Fibroblast of mammary gland (primary cell): ENCODE measurements around the gene MAST2.
"Not testable (repeated sequence)": the region's sequence is repeated elsewhere in the genome, so short reads cannot be mapped to it uniquely, and the experiment has no call there.

Experiments
- DNase-seq: peaks from one replicate; pipeline ENCODE4 v3.0.0-alpha.2; 2010; ENCODE audit warnings: low read depth
- H3K4me3 ChIP-seq: 2 replicates; pipeline ENCODE4 v1.5.1; 2011; ENCODE audit warnings: low read depth, mild to moderate bottlenecking, low read length, moderate library complexity; ENCODE audit not compliant: control insufficient read depth
- TF ChIP-seq, protein P1 (sequence below): conservative IDR thresholded peaks from 2 replicates; pipeline ENCODE4 v1.5.1; 2011; ENCODE audit warnings: low read depth, low read length, inconsistent platforms; ENCODE audit not compliant: control insufficient read depth, insufficient read depth

MAST2 gene

DNA sequence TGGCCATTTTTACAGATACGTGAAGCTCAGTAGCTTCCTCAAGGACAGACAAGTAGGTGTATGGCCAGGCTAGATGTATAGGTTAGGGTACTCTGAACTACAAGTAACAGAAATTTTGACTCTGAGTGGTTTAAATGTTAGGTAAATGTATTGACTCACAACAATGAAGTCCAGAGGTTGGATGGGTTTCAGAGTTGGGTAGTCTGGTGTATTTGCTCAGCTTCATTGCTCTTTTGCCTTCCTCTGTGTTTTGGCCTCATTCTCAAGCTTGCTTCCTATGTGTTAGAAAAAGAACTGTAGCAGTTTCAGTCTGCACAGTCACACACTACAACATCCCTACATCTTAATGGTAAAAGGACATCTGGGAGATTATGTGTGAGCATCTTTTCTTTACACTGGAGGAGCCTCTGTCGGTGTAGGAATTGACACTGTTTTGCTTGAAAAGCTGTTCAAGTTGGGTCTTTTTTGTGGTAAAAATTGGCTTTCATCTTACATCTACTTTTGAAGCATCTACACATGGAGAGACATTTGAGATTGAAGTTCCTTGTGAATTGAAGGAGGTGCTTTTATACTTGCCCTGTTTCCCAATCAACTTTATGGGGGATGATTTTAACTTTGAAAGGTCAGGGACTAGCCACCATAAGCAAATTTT lies 64.4 kb downstream of the MAST2 start:
- H3K4me3 ChIP-seq: no peak overlapping the region
- TF ChIP-seq, protein P1, sequence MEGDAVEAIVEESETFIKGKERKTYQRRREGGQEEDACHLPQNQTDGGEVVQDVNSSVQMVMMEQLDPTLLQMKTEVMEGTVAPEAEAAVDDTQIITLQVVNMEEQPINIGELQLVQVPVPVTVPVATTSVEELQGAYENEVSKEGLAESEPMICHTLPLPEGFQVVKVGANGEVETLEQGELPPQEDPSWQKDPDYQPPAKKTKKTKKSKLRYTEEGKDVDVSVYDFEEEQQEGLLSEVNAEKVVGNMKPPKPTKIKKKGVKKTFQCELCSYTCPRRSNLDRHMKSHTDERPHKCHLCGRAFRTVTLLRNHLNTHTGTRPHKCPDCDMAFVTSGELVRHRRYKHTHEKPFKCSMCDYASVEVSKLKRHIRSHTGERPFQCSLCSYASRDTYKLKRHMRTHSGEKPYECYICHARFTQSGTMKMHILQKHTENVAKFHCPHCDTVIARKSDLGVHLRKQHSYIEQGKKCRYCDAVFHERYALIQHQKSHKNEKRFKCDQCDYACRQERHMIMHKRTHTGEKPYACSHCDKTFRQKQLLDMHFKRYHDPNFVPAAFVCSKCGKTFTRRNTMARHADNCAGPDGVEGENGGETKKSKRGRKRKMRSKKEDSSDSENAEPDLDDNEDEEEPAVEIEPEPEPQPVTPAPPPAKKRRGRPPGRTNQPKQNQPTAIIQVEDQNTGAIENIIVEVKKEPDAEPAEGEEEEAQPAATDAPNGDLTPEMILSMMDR: no peak
- DNase-seq: no peak

DNA sequence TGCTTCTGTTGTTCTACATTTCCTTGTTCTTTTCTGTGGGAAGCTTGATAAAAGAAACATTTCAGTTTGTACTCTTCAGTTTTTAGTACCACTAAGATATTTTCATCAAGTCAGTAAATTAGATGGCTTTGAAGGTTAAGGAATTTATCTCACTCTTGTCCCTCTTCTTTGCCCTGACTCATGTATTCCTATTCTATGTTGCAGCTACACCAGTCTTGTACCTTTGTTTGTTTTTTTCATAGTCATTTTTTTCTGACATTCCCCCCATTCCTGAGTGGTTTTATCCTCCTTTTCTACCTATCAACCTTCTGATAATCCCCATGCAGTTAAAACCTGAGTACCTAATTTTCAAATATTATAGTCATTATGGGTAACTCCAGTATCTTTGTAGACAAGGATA lies 65.4 kb downstream of the MAST2 start:
- no peak for DNase-seq
- TF ChIP-seq, protein P1: no peak
- H3K4me3 ChIP-seq: no peak overlapping the region

DNA sequence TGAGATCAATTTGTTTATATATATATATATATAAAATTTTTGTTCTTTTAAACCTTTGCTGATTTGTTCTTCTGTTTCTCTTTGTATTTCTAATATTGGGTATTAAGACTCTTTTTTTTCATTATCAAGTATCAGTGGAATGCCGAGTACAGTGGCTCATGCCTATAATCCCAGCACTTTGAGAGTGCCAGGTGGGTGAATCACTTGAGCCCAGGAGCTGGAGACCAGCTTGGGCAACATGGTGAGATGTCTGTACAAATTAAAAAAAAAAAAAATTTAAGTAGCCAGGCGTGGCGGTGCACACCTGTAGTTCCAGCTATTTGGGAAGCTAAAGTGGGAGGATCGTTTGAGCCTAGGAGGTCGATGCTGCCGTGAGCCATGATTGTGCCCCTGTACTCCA lies 67.1 kb downstream of the MAST2 start:
- DNase-seq: no peak
- no peak overlapping the region for H3K4me3 ChIP-seq
- TF ChIP-seq, protein P1: no peak

DNA sequence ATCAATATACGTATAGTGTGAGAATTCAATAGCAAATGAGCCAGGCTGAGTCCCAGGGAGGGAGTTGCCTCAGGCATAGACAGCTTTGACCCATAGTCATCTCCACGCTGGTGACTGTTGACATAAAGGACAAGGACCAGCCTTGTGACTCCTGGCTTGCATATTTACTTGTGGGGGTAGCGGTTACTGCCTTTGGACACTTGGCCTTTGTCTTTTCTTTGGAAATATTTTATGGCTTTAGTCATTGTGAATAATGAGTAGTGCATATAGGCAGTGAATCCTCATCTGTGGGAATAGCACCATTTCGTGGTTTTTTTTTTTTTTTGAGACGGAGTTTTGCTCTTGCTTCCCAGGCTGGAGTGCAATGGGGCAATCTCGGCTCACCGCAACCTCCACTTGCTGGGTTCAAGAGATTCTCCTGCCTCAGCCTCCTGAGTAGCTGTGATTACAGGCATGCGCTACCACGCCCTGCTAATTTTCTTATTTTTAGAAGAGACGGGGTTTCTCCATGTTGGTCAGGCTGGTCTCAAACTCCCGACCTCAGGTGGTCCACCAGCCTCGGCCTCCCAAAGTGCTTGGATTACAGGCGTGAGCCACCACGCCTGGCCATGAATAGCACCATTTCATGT lies 68.9 kb downstream of the MAST2 start:
- DNase-seq: peak; percentile 71
- not testable (repeated sequence) for H3K4me3 ChIP-seq

DNA sequence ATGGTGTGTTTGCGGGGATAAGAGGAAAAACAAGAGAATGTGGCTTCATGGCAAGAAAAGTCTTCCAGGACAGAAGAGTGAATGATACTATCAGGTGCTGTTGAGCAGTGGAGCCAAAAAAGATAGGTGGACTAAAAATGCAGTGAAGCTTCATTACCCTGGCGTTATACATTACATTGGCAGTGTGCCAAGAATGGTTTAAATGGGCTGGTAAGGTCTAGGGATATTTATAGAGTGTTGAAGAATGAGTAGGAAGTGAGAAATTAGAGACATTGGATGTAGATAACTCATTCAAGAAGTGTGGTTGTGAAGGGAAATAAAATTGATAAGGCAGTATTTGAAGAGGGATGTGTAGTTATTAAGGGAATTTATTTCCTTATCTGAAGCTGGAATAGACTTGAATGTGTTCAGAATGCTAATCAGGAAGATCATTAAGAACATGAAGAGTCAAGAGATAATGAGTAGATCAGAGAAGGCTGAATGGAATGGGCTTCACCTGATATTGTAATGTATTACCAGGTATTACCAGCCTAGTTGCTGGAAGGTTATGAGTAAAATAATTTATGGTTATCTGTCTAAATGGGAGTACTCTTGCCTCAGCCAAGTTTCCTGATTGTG lies 72.7 kb downstream of the MAST2 start:
- no peak overlapping the region for H3K4me3 ChIP-seq
- DNase-seq: no peak
- TF ChIP-seq, protein P1: no peak

DNA sequence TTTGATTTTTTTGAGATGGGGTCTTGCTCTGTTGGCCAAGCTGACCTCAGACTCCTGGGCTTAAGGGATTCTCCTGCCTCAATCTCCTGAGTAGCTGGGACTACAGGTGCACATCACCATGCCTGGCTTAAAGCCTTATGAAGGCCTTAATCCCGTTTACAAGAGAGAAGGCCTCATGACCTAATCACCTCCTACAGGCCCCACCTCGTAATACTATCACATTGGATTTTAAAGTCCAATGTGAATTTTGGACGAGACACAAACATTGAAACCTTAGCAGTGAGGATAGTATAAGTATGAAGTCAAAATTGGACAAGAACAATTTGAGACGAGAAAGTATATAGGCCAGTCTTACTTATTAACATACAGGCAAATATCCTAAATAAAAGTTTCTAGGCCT lies 73.9 kb downstream of the MAST2 start:
- no peak overlapping the region for H3K4me3 ChIP-seq
- DNase-seq: no peak
- TF ChIP-seq, protein P1: no peak

DNA sequence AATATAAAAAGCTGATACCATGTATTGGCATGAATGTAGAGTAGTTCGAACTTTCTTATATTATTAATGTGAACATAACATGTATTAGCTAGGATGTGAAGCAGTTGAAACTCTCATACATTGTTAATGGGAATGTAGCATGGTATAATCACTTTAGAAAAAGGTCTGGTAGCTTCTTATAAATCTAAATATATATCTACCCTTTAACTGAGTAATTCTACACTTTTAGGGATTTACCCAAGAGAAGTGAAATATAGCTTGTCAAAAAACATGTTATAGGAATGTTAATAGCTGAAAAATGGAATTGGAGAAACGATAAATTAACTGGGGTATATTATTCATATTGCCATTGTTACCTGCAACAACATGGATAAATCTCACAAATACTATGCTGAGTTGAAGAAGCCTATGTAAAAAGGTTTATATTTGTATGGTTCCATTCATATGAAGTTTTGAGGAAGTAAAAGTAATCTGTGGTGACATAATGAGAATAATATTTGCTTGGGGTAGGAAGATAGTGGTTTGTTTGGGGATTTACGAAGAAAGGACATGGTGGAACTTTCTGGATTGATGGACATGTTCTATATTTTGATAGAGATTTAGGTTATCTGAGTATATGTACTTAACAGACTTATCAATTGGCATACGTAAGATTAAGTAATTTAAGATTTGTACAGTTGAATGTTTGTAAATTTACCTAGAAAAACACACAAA lies 76.6 kb downstream of the MAST2 start:
- H3K4me3 ChIP-seq: no peak overlapping the region
- TF ChIP-seq, protein P1: no peak
- no peak for DNase-seq
